ENCODE data around the gene RAB11FIP3. TPM values are rescaled to one million over a fixed set of nuclear protein-coding genes. Genes with fewer than 3 reads are reported as not detected.
"Not testable (repeated sequence)": the region's sequence is repeated elsewhere in the genome, so short reads cannot be mapped to it uniquely, and the experiment has no call there.

Gene RAB11FIP3
- total RNA-seq, 2 donors from 2014 or later = 21.9 to 53.4 TPM

DNA sequence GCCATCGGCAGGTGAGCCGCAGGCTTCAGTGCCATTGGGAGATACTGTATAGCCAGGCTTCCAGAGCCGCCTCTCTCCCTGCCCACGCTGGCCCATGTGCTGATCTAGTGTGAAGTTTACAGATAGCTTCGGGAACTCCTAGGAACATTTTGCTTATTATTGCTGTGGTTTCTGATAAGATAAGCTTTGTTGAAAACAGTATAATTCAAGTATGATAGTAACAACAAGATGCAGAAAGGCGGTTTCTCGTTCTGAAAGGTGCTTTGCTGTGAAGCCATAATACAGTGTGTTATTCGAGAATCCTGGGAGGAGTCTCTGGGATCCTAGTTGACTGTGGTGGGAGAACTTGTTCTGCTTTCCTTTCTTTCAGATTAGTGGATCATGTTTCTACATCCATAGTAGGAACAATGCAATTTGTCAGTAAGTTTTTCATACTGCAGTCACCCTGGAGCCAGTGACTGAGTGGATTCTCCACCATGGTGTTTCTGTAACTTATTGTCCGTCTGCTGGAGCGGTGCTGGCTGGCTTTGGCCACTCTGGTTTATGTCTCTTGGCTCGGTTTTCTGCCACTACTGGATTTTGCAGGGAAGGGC is 31.5 kb downstream of the RAB11FIP3 start:
- Mint-ChIP-seq H3K27me3 (no peaks in the 10 kb centered on the region), H3K36me3 (peaks cover 5% of the 10 kb centered on the region), H3K4me3 (no peak overlapping the region), H3K27ac (no peak overlapping the region), H3K4me1 (ENCODE audit: low read depth in 2 of 2) (peaks cover 9 to 19% of the 10 kb centered on the region in 2 donors), H3K9me3 (no peaks in the 10 kb centered on the region)
- no peak for ATAC-seq
- DNase-seq (ENCODE audit: low spot score) = no peak

DNA sequence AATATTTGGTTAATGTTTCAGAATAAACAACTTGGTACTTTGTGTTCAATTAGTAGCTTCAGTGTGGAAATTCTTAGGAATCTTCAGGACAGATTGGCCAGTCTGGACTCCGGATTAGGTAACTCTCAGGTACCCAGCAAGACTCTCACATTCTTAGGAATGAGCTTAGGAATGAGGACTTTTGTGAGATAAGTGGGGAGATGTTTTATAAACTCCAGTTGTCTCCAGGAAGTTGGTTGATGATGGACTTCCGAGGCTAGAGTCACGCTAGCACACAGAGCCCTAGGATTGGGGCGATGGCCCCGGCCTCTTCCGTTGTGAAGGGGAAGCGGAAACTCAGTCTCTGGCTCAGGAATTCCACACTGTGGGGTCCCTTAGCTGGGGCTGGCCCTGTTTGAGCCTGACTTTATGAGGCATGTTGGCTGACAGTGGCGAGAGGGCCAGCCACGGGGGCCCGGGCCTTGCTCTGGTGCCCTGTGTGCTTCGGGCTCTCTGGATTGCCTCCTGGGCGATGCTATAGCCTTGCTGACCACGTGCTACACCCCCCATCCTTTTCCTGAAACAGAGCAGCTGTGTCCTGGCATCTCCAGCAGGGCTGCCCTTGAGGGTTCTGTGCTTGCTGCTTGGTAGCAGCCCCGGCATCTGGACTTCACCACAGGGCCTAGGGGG is 32.4 kb downstream of the RAB11FIP3 start:
- ATAC-seq (no peak), DNase-seq (ENCODE audit: low spot score) (no peak)
- H3K27me3 Mint-ChIP-seq = no peaks in the 10 kb centered on the region
- H3K27ac Mint-ChIP-seq = no peak overlapping the region
- H3K9me3 Mint-ChIP-seq = no peaks in the 10 kb centered on the region
- H3K4me3 Mint-ChIP-seq = no peak overlapping the region
- H3K4me1 Mint-ChIP-seq (ENCODE audit: low read depth in 2 of 2) = peaks cover 9 to 21% of the 10 kb centered on the region in 2 donors
- peaks cover 6% of the 10 kb centered on the region for H3K36me3 Mint-ChIP-seq

DNA sequence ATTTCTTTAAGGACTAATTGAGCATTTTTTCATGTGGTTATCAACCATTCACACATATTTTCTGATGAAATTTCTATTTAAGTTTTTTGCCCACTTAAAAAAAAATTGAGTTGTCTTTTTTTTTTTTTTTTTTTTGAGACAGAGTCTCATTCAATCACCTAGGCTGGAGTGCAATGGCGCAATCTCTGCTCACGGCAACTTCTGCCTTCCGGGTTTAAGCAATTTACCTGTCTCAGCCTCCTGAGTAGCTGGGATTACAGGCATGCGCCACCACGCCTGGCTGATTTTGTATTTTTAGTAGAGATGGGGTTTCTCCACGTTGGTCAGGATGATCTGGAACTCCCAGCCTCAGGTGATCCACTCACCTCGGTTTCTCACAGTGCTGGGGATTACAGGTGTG is 34.3 kb downstream of the RAB11FIP3 start:
- no peak for DNase-seq (ENCODE audit: low spot score)
- Mint-ChIP-seq H3K4me1 (ENCODE audit: low read depth in 2 of 2) (peaks cover 9 to 14% of the 10 kb centered on the region in 2 donors), H3K27me3 (no peaks in the 10 kb centered on the region), H3K4me3 (no peak overlapping the region), H3K27ac (no peak overlapping the region), H3K9me3 (no peaks in the 10 kb centered on the region), H3K36me3 (peaks cover 6% of the 10 kb centered on the region)
- no peak for ATAC-seq

DNA sequence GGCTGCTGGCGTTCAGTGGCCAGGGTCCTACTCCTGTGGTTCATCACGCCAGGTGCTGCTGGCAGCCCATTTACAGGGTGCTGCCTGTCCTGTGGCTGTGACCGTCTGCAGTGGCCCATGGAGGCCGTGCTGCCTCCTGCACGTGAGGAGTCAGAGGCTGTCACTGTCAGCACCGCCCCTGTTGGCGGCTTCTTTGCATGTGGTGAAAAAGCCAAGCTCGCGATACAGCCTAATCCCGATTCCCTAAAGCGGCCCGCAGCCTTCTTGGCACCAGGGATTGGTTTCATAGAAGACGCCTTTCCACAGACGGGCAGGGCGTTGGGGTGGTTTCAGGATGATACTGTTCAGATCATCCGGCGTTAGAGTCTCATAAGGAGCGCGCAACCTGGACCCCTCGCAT is 35.3 kb downstream of the RAB11FIP3 start:
- no peaks in the 10 kb centered on the region for H3K9me3 Mint-ChIP-seq
- DNase-seq (ENCODE audit: low spot score) = no peak
- no peaks in the 10 kb centered on the region for H3K27me3 Mint-ChIP-seq
- H3K27ac Mint-ChIP-seq = no peak overlapping the region
- H3K36me3 Mint-ChIP-seq = peaks cover 6% of the 10 kb centered on the region
- H3K4me3 Mint-ChIP-seq = no peak overlapping the region
- ATAC-seq = no peak
- H3K4me1 Mint-ChIP-seq (ENCODE audit: low read depth in 2 of 2) = peaks cover 9 to 14% of the 10 kb centered on the region in 2 donors

DNA sequence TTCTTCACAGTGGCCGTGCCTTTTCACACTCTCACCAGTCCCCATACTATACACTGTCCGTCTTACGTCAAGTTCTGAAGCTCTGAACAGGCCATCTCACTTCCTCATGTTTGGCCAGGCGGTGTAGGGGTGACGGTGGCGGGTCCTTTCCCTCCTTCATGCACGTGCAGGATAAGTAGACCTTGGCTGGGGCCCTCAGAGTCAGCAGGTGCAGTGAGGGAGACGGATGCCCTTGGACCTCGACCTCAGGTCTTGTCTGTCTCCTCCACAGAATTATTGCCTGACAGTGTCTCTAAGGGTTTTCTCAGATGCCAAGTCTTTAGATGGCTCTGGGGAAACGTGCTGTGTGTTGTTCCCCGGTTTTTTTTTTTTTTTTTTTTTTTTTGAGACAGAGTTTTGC is 37.6 kb downstream of the RAB11FIP3 start:
- H3K4me3 Mint-ChIP-seq = no peak overlapping the region
- DNase-seq (ENCODE audit: low spot score) (no peak), ATAC-seq (no peak)
- H3K27ac Mint-ChIP-seq = no peak overlapping the region
- H3K27me3 Mint-ChIP-seq = no peaks in the 10 kb centered on the region
- no peaks in the 10 kb centered on the region for H3K9me3 Mint-ChIP-seq
- peaks cover 6% of the 10 kb centered on the region for H3K36me3 Mint-ChIP-seq
- peaks cover 9 to 17% of the 10 kb centered on the region in 2 donors for H3K4me1 Mint-ChIP-seq (ENCODE audit: low read depth in 2 of 2)

DNA sequence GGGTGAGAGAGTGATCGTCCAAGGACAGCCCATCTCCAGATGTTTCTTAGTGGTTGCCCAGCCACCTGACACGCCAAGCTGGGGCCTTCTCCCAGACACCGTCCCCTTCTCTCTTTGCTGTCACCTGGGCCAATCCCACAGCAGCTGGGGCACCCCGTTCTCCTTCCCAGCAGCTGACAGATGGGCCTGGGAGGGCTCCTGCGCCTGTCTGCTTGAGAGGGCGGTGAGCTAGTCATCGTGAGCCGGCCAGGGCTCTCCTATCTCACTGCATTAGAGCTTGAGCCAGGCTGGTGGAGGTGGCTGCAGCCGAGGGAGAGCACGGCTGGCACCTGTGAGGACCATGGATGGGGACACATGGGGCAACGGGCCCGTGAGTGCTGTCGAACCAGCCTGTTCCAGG is 41.2 kb downstream of the RAB11FIP3 start:
- peak overlapping the region in 1 of 2 donors; percentile 69 for H3K27ac Mint-ChIP-seq
- H3K4me1 Mint-ChIP-seq (ENCODE audit: low read depth in 2 of 2) = peaks cover 4 to 14% of the 10 kb centered on the region in 2 donors
- H3K4me3 Mint-ChIP-seq = no peak overlapping the region
- no peaks in the 10 kb centered on the region for H3K27me3 Mint-ChIP-seq
- H3K9me3 Mint-ChIP-seq = no peaks in the 10 kb centered on the region
- ATAC-seq (no peak), DNase-seq (ENCODE audit: low spot score) (no peak)
- H3K36me3 Mint-ChIP-seq = peaks cover 4% of the 10 kb centered on the region

DNA sequence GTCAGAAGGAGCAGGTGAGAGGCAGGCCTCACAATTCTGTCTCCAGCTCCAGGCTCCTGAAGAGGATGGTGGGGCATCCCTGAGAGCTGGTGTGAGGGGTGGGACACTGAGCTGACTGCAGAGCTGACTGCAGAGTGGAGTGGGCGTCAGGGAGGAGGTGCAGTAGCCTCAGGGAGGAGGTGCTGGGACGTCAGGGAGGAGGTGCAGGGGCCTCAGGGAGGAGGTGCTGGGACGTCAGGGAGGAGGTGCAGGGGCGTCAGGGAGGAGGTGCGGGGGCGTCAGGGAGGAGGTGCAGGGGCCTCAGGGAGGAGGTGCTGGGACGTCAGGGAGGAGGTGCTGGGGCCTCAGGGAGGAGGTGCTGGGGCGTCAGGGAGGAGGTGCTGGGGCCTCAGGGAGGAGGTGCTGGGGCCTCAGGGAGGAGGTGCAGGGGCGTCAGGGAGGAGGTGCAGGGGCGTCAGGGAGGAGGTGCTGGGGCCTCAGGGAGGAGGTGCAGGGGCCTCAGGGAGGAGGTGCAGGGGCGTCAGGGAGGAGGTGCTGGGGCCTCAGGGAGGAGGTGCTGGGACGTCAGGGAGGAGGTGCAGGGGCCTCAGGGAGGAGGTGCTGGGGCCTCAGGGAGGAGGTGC is 41.9 kb downstream of the RAB11FIP3 start:
- ATAC-seq; H3K9me3 Mint-ChIP-seq; H3K36me3 Mint-ChIP-seq; H3K27me3 Mint-ChIP-seq; H3K4me3 Mint-ChIP-seq; DNase-seq (ENCODE audit: low spot score): not testable (repeated sequence)
- Mint-ChIP-seq H3K4me1 (ENCODE audit: low read depth in 2 of 2) (peaks cover 0 to 11% of the 10 kb centered on the region in 2 donors), H3K27ac (peak overlapping the region in 1 of 2 donors; percentile 69)

DNA sequence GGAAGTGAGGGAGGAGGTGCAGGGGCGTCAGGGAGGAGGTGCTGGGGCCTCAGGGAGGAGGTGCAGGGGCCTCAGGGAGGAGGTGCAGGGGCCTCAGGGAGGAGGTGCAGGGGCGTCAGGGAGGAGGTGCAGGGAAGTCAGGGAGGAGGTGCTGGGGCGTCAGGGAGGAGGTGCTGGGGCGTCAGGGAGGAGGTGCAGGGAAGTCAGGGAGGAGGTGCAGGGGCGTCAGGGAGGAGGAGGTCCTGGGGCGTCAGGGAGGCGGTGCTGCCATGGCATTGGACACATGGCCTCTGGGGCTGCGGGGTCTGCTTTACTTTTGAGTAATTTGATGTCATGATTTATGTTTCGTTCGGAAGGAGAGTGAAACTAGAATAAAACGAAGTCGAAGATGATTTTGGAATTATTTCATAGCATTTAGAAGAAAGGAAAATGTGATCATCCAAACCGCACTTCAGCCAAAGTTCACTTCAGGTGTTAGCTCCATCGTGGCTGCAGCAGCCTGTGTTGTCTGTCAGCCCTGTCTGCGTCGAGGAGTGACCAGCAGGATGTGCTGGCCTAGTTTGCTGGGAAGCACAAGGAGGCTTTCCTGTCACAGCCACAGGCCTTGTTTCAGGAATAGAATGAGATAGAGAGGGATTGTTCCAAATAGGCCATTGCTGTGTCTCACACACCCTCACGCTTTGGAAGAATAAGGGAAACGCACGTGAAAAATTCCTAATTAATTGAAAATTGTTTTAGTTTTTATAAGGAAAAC is 42.8 kb downstream of the RAB11FIP3 start:
- Mint-ChIP-seq H3K9me3 (no peaks in the 10 kb centered on the region), H3K36me3 (no peaks in the 10 kb centered on the region), H3K27me3 (no peaks in the 10 kb centered on the region), H3K4me3 (no peak overlapping the region), H3K4me1 (ENCODE audit: low read depth in 2 of 2) (peaks cover 0 to 11% of the 10 kb centered on the region in 2 donors), H3K27ac (no peak overlapping the region)
- no peak for ATAC-seq
- DNase-seq (ENCODE audit: low spot score) = no peak

DNA sequence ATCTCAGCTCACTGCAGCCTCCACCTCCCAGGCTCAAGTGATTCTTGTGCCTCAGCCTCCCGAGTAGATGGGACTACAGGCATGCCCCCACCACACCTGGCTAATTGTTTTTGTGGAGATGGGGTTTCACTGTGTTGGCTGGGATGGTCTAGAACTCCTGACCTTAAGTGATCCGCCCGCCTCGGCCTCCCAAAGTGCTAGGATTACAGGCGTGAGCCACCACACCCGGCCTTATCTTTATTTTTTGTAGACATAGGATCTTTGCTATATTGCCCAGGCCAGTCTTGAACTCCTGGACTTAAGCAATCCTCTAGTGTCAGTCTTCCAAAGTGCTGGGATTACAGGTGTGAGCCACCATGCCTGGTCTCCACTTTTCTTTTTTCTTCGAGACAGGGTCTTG is 44.0 kb downstream of the RAB11FIP3 start:
- DNase-seq (ENCODE audit: low spot score); H3K27ac Mint-ChIP-seq; H3K4me3 Mint-ChIP-seq; ATAC-seq; H3K27me3 Mint-ChIP-seq; H3K9me3 Mint-ChIP-seq; H3K36me3 Mint-ChIP-seq: not testable (repeated sequence)
- H3K4me1 Mint-ChIP-seq (ENCODE audit: low read depth in 2 of 2) = peaks cover 0 to 11% of the 10 kb centered on the region in 2 donors

DNA sequence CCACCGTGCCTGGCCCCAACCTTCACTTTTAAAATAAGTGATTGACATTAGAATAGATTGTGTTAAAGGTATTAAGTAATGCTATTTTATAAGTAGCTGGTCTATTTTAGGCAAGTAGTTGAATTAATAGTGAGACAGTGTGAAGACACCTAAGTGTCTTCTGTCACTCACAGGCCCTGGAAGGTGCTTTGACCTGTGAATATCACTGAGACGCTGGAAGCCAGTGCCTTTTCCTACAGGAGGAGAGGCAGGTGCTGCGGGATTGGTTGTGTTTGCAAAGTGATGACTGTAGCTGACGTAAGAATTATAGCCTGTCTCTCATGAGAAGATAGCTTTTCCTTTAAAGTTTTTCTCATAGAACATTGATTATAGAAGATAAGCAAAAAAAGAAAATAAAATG is 45.0 kb downstream of the RAB11FIP3 start:
- H3K4me1 Mint-ChIP-seq (ENCODE audit: low read depth in 2 of 2) = peaks cover 0 to 11% of the 10 kb centered on the region in 2 donors
- no peaks in the 10 kb centered on the region for H3K27me3 Mint-ChIP-seq
- no peak overlapping the region for H3K4me3 Mint-ChIP-seq
- peak overlapping the region in 1 of 2 donors; percentile 65 for H3K27ac Mint-ChIP-seq
- no peak for DNase-seq (ENCODE audit: low spot score)
- H3K9me3 Mint-ChIP-seq = no peaks in the 10 kb centered on the region
- no peak for ATAC-seq
- no peaks in the 10 kb centered on the region for H3K36me3 Mint-ChIP-seq

DNA sequence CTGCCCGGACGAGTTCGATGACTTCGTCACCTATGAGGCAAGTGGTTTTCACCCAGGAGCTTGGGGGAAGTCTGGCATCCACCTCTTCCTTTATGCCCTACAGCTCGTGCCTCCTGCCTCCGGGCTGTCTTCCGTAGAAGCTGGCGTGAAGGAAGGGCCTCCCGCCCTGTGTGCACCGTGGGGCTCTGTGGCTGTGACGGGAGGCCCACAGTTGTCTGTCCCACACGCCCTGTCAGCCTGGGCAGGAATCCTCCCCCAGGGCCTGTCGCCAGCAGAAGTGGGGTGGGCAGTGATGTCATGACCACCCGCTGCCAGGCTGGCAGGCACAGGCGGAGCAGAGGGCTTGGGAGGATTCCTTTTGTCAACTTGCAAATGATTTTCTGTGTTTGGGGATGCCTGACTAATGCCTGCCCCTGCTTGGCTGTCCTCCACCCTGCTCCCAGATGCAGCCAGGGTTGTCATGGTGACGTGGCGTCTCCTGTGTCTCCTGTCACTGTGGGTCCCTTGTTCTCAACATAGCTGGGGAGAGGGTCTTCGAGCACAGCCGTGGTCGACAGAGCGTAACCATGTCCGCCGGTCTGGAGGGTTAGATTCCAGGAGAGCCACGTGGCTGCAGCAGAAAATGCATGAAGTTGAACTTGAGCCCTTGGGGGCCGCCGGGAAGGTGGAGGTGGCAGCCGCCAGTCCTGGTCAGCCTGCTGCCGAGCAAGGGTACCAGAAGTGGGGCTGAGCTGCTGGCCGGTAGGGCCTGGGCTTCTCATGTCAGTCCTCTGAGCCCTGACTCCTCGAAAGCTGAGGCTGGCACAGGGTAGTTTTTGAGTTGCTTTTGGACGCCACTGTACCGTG is 46.1 kb downstream of the RAB11FIP3 start:
- Mint-ChIP-seq H3K4me3 (no peak overlapping the region), H3K36me3 (no peaks in the 10 kb centered on the region), H3K27ac (no peak overlapping the region), H3K27me3 (no peaks in the 10 kb centered on the region), H3K9me3 (no peaks in the 10 kb centered on the region), H3K4me1 (ENCODE audit: low read depth in 2 of 2) (peaks cover 0 to 11% of the 10 kb centered on the region in 2 donors)
- no peak for DNase-seq (ENCODE audit: low spot score)
- no peak for ATAC-seq

DNA sequence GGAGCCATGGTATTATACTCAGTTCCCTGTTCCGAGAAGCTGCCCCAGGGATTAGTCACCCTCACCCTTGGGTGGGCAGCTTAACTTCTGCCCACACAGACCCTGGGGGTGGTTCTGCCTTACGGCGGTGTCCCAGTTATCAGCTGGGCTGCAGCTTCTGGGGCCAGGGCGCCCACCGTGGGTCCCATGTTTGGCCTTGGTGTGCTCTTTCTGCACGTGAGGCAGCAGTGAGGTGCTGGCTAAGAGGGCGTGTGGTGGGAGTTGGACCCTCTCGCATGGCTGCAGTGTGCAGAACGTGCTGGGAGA is 46.7 kb downstream of the RAB11FIP3 start:
- Mint-ChIP-seq H3K9me3 (no peaks in the 10 kb centered on the region), H3K27me3 (no peaks in the 10 kb centered on the region), H3K36me3 (no peaks in the 10 kb centered on the region), H3K27ac (no peak overlapping the region), H3K4me1 (ENCODE audit: low read depth in 2 of 2) (peaks cover 0 to 6% of the 10 kb centered on the region in 2 donors), H3K4me3 (no peak overlapping the region)
- DNase-seq (ENCODE audit: low spot score) (no peak), ATAC-seq (no peak)
